ENCODE data around the gene BASP1.
"Not testable (repeated sequence)": the region's sequence is repeated elsewhere in the genome, so short reads cannot be mapped to it uniquely, and the experiment has no call there.

Gene BASP1

GRCh38 chr5:17289681-17290539, 72.5 kb downstream of the BASP1 start:
- DNase-seq (ENCODE audit: low read depth), result no peak

- no peak for DNase-seq (ENCODE audit: low read depth)
Measured at GRCh38 chr5:17290540-17290974, 73.1 kb downstream of the BASP1 start.

- no peak for DNase-seq (ENCODE audit: low read depth)
Measured at GRCh38 chr5:17292434-17293015, 75.1 kb downstream of the BASP1 start.

- no peak for DNase-seq (ENCODE audit: low read depth)
Measured at GRCh38 chr5:17294639-17295311, 77.3 kb downstream of the BASP1 start.

- no peak for DNase-seq (ENCODE audit: low read depth)
Measured at GRCh38 chr5:17295671-17296070, 78.2 kb downstream of the BASP1 start.

- no peak for DNase-seq (ENCODE audit: low read depth)
Measured at GRCh38 chr5:17302106-17302505, 84.7 kb downstream of the BASP1 start.

- no peak for DNase-seq (ENCODE audit: low read depth)
Measured at GRCh38 chr5:17302604-17303003, 85.2 kb downstream of the BASP1 start.

GRCh38 chr5:17304282-17304681, 86.9 kb downstream of the BASP1 start:
- DNase-seq (ENCODE audit: low read depth), result no peak

GRCh38 chr5:17305017-17305416, 87.6 kb downstream of the BASP1 start:
- no peak for DNase-seq (ENCODE audit: low read depth)

- DNase-seq (ENCODE audit: low read depth), result no peak
Measured at GRCh38 chr5:17305964-17306725, 88.7 kb downstream of the BASP1 start.

GRCh38 chr5:17306726-17307091, 89.3 kb downstream of the BASP1 start:
- DNase-seq (ENCODE audit: low read depth), result no peak

GRCh38 chr5:17307440-17307839, 90.0 kb downstream of the BASP1 start:
- not testable (repeated sequence) for DNase-seq (ENCODE audit: low read depth)

GRCh38 chr5:17308326-17309065, 91.1 kb downstream of the BASP1 start:
- DNase-seq (ENCODE audit: low read depth), result no peak

- DNase-seq (ENCODE audit: low read depth), result no peak
Measured at GRCh38 chr5:17309462-17309861, 92.0 kb downstream of the BASP1 start.

- DNase-seq (ENCODE audit: low read depth), result not testable (repeated sequence)
Measured at GRCh38 chr5:17310502-17310901, 93.1 kb downstream of the BASP1 start.

GRCh38 chr5:17311811-17312210, 94.4 kb downstream of the BASP1 start:
- not testable (repeated sequence) for DNase-seq (ENCODE audit: low read depth)

GRCh38 chr5:17312358-17312757, 94.9 kb downstream of the BASP1 start:
- DNase-seq (ENCODE audit: low read depth), result no peak

GRCh38 chr5:17314907-17315471, 97.6 kb downstream of the BASP1 start:
- no peak for DNase-seq (ENCODE audit: low read depth)

GRCh38 chr5:17315710-17316221, 98.3 kb downstream of the BASP1 start:
- no peak for DNase-seq (ENCODE audit: low read depth)

GRCh38 chr5:17316970-17317459, 99.6 kb downstream of the BASP1 start:
- DNase-seq (ENCODE audit: low read depth), result no peak

GRCh38 chr5:17317473-17317872, 100.0 kb downstream of the BASP1 start:
- DNase-seq (ENCODE audit: low read depth), result no peak
